ENCODE results near the gene TMSB4X.

TMSB4X gene

GRCh38 chrX:12981880-12982279 lies 7.0 kb downstream of the TMSB4X start:
- H3K27me3 ChIP-seq (ENCODE audit: insufficient read depth, poor library complexity, severe bottlenecking), result no peaks in the 10 kb centered on the region
- no peak for TF ChIP-seq GABPA (IDR thresholded peaks at IDR 0.05; ENCODE audit: low read depth)
- TF ChIP-seq CTCF (IDR thresholded peaks at IDR 0.05; ENCODE audit: insufficient read depth, low read length), result no peak
- peak; percentile 55; the same call in 1 of the 2 replicates for TF ChIP-seq POLR2AphosphoS5 (IDR thresholded peaks at IDR 0.05; ENCODE audit: low read depth)
- no peak overlapping the region for H3K4me3 ChIP-seq (replicated peaks; ENCODE audit: insufficient read depth, low read length)
- DNase-seq (ENCODE audit: low read depth in 1 of 2, low spot score in 1 of 2), result peak in 1 of 2 experiments; percentile 70
- peak overlapping the region; percentile 74 for H3K27ac ChIP-seq (replicated peaks)

GRCh38 chrX:12984603-12985319 lies 9.9 kb downstream of the TMSB4X start:
- H3K27ac ChIP-seq (replicated peaks), result no peak overlapping the region
- H3K27me3 ChIP-seq (ENCODE audit: insufficient read depth, poor library complexity, severe bottlenecking), result no peaks in the 10 kb centered on the region
- H3K4me3 ChIP-seq (replicated peaks; ENCODE audit: insufficient read depth, low read length), result no peak overlapping the region
- no peak for TF ChIP-seq SPI1 (IDR thresholded peaks at IDR 0.05; ENCODE audit: borderline replicate concordance, low read depth)
- TF ChIP-seq REST (IDR thresholded peaks at IDR 0.05; ENCODE audit: insufficient replicate concordance, low read depth), result no peak
- TF ChIP-seq POLR2AphosphoS5 (IDR thresholded peaks at IDR 0.05; ENCODE audit: low read depth), result no peak
- no peak for TF ChIP-seq GABPA (IDR thresholded peaks at IDR 0.05; ENCODE audit: low read depth)
- TF ChIP-seq CTCF (IDR thresholded peaks at IDR 0.05; ENCODE audit: insufficient read depth, low read length), result no peak
- DNase-seq (ENCODE audit: low read depth in 1 of 2, low spot score in 1 of 2), result no peak

- no peak overlapping the region for H3K27ac ChIP-seq (replicated peaks)
- H3K27me3 ChIP-seq (ENCODE audit: insufficient read depth, poor library complexity, severe bottlenecking), result no peaks in the 10 kb centered on the region
- TF ChIP-seq CTCF (IDR thresholded peaks at IDR 0.05; ENCODE audit: insufficient read depth, low read length) (no peak), REST (IDR thresholded peaks at IDR 0.05; ENCODE audit: insufficient replicate concordance, low read depth) (no peak), GABPA (IDR thresholded peaks at IDR 0.05; ENCODE audit: low read depth) (no peak), POLR2AphosphoS5 (IDR thresholded peaks at IDR 0.05; ENCODE audit: low read depth) (no peak), SPI1 (IDR thresholded peaks at IDR 0.05; ENCODE audit: borderline replicate concordance, low read depth) (no peak)
- DNase-seq (ENCODE audit: low read depth in 1 of 2, low spot score in 1 of 2), result no peak
- H3K4me3 ChIP-seq (replicated peaks; ENCODE audit: insufficient read depth, low read length), result no peak overlapping the region
These were observed 10.4 kb downstream of the TMSB4X start for GRCh38 chrX:12985331-12985730.
